HepG2 (cell line): ENCODE results near the gene GADD45B. TPM values are rescaled to one million over a fixed set of nuclear protein-coding genes. Genes with fewer than 3 reads are reported as not detected.

Source experiments
- JDP2 ChIP-seq: sonication (generic); formaldehyde crosslinking; IDR thresholded peaks from 2 replicates; pipeline ENCODE4 v1.8.1; 2022; ENCODE audit warnings: missing genetic modification reagents, borderline replicate concordance
- KLF16 ChIP-seq, 2 experiments: sonication (generic) in 1 of 2; formaldehyde crosslinking in 1 of 2; IDR thresholded peaks; 2 replicates each; pipeline versions ENCODE4 v1.6.1 to v1.8.0; 2016 to 2023; ENCODE audit warnings: missing genetic modification reagents in 2 of 2, missing compliant biosample characterization in 1 of 2
- KMT2B ChIP-seq: IDR thresholded peaks from 2 replicates; pipeline ENCODE4 v1.6.1; 2016; ENCODE audit warnings: missing genetic modification reagents, missing compliant biosample characterization
- PCBP2 ChIP-seq: fragments of 200-400 bp; formaldehyde crosslinking; optimal IDR thresholded peaks from 2 replicates; pipeline ENCODE3; 2018; ENCODE audit warnings: low read length, low read depth; ENCODE audit not compliant: poor library complexity, severe bottlenecking
- RARG ChIP-seq: sonication (generic); formaldehyde crosslinking; IDR thresholded peaks from 2 replicates; pipeline ENCODE4 v1.4.0; 2020; ENCODE audit warnings: low read depth, mild to moderate bottlenecking, missing genetic modification reagents
- RORA ChIP-seq: sonication (generic); formaldehyde crosslinking; IDR thresholded peaks from 2 replicates; pipeline ENCODE4 v1.5.0; 2020; ENCODE audit warnings: mild to moderate bottlenecking, missing genetic modification reagents, moderate library complexity
- ZNF225 ChIP-seq: sonication (generic); formaldehyde crosslinking; IDR thresholded peaks from 2 replicates; pipeline ENCODE4 v1.4.0; 2020; ENCODE audit warnings: mild to moderate bottlenecking, missing genetic modification reagents
- ZNF282 ChIP-seq: fragments of 450-650 bp; IDR thresholded peaks from 2 replicates; pipeline ENCODE4 v1.6.1; 2018; ENCODE audit not compliant: partially characterized antibody
- ZNF329 ChIP-seq: sonication (generic); formaldehyde crosslinking; IDR thresholded peaks from 2 replicates; pipeline ENCODE4 v1.9.0; 2021; ENCODE audit warnings: low read depth, mild to moderate bottlenecking, missing genetic modification reagents
- ZNF331 ChIP-seq: sonication (generic); formaldehyde crosslinking; IDR thresholded peaks from 2 replicates; pipeline ENCODE4 v1.4.0; 2020; ENCODE audit warnings: missing genetic modification reagents
- ZNF383 ChIP-seq: sonication (generic); formaldehyde crosslinking; IDR thresholded peaks from 2 replicates; pipeline ENCODE4 v1.4.0; 2020; ENCODE audit warnings: missing genetic modification reagents, mild to moderate bottlenecking, borderline replicate concordance
- ZNF615 ChIP-seq: sonication (generic); formaldehyde crosslinking; IDR thresholded peaks from 2 replicates; pipeline ENCODE4 v1.5.0; 2020; ENCODE audit warnings: mild to moderate bottlenecking, missing genetic modification reagents, borderline replicate concordance
- ZNF773 ChIP-seq: sonication (generic); formaldehyde crosslinking; IDR thresholded peaks from 2 replicates; pipeline ENCODE4 v1.4.0; 2020; ENCODE audit warnings: missing genetic modification reagents, borderline replicate concordance
- polyA plus RNA-seq, 8 experiments: library from polyadenylated mRNA; depleted of rRNA in 3 of 8; stranded (reverse) in 7 of 8; unstranded in 1 of 8; fragments of >200 nt; fragmentation: Illumina TruSeq in 4 of 8; extraction: Trizol in 4 of 8; gene quantifications; 2 replicates each; pipeline versions ENCODE4 v1.2.1 to v1.2.3, GENCODE V29; 2011 to 2016; ENCODE audit warnings: low read depth in 4 of 8, missing spikeins in 1 of 8, mixed read lengths in 1 of 8; ENCODE audit not compliant: insufficient read depth in 1 of 8
- total RNA-seq, 5 experiments: library from RNA; depleted of rRNA; stranded (reverse); fragments of >200 nt; fragmentation: Illumina TruSeq; extraction: Trizol; gene quantifications; 2 replicates each; pipeline ENCODE4 v1.2.3, GENCODE V29; 2016; ENCODE audit warnings: low read depth in 1 of 5
- TF ChIP-seq, protein P1 (sequence below): fragments of 450-650 bp; IDR thresholded peaks from 2 replicates; pipeline ENCODE4 v1.6.1; 2017
- TF ChIP-seq, protein P2 (sequence below): sonication (generic); formaldehyde crosslinking; IDR thresholded peaks from 2 replicates; pipeline ENCODE4 v1.4.0; 2020; ENCODE audit warnings: mild to moderate bottlenecking, missing genetic modification reagents
- TF ChIP-seq, protein P3 (sequence below): sonication (generic); formaldehyde crosslinking; IDR thresholded peaks from 2 replicates; pipeline ENCODE4 v1.8.0; 2022; ENCODE audit warnings: low read depth, missing genetic modification reagents
- TF ChIP-seq, protein P4 (sequence below): sonication (generic); formaldehyde crosslinking; IDR thresholded peaks from 2 replicates; pipeline ENCODE4 v1.4.0; 2020; ENCODE audit warnings: missing genetic modification reagents, mild to moderate bottlenecking, borderline replicate concordance

Gene GADD45B
- total and polyA plus RNA-seq, 2 of the 13 experiments (the other 11 are each of a cell fraction or from before 2014, with no cell fraction given), result 4.6 to 34.1 TPM

DNA sequence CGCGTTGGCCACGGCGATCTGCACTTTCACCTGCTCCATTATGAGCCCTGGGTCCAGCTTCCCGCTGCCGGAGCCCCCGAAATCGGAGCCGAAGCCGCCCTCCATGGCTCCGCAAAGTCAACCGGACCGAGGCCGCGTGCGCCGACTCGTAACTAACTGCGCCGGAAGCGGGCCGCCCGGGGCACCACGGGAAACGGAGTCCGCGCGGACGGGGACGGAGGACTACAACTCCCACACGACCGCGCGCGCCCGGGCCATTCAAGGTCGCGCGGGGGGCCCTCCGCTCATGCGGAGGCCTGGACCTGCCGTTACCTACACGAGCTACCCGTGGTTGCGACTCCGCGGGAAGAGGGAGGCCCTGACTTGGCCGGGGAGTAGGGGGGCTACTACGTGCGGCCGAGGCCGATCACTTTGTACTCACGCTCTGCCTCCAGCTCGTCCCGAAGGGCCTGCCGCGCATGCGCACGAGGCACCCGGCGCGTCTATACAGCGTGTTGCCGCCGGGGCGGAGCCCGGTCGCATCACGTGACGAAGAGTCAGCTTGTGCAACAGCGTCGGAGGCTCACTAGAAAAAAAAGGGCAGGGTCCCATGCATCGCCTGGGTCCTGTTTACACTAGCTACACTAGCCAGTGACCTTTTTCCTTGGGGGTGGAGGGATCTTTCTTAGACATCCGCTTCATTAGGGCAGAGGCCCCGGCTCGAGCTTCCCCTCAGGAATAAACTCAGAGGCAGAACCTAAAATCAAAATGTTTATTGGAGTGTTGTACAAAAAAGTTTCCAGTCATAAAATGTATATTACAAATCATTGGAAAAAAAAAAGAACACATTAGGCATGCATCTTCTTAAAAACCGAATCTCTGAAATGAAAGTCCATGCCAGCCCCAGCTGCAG is 48.3 kb upstream of the GADD45B start, which contains the start of gene TIMM13 (continued):
- TF ChIP-seq KLF16 (CRISPR knock-in tag; IDR thresholded peaks at IDR 0.05) (peak in 1 of 2 experiments; percentile 83; a peak in 1 of 4 replicates), KMT2B (CRISPR knock-in tag) (peak; percentile 71), ZNF225 (CRISPR knock-in tag) (peak; percentile 78; the same call in 1 of the 2 replicates), RORA (CRISPR knock-in tag) (no peak), ZNF615 (no peak), RARG (CRISPR knock-in tag) (no peak), ZNF282 (no peak), PCBP2 (no peak), ZNF773 (peak; percentile 32; the same call in 1 of the 2 replicates), JDP2 (CRISPR knock-in tag) (no peak), ZNF329 (CRISPR knock-in tag) (0 out of 2 replicates have a peak, but pooled peaks have one; percentile 54), ZNF331 (CRISPR knock-in tag) (peak; percentile 43; the same call in 1 of the 2 replicates), ZNF383 (CRISPR knock-in tag) (no peak)
- TF ChIP-seq, protein P1, sequence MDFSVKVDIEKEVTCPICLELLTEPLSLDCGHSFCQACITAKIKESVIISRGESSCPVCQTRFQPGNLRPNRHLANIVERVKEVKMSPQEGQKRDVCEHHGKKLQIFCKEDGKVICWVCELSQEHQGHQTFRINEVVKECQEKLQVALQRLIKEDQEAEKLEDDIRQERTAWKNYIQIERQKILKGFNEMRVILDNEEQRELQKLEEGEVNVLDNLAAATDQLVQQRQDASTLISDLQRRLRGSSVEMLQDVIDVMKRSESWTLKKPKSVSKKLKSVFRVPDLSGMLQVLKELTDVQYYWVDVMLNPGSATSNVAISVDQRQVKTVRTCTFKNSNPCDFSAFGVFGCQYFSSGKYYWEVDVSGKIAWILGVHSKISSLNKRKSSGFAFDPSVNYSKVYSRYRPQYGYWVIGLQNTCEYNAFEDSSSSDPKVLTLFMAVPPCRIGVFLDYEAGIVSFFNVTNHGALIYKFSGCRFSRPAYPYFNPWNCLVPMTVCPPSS, result no peak
- TF ChIP-seq, protein P2, sequence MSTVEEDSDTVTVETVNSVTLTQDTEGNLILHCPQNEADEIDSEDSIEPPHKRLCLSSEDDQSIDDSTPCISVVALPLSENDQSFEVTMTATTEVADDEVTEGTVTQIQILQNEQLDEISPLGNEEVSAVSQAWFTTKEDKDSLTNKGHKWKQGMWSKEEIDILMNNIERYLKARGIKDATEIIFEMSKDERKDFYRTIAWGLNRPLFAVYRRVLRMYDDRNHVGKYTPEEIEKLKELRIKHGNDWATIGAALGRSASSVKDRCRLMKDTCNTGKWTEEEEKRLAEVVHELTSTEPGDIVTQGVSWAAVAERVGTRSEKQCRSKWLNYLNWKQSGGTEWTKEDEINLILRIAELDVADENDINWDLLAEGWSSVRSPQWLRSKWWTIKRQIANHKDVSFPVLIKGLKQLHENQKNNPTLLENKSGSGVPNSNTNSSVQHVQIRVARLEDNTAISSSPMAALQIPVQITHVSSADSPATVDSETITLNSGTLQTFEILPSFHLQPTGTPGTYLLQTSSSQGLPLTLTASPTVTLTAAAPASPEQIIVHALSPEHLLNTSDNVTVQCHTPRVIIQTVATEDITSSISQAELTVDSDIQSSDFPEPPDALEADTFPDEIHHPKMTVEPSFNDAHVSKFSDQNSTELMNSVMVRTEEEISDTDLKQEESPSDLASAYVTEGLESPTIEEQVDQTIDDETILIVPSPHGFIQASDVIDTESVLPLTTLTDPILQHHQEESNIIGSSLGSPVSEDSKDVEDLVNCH (CRISPR knock-in tag), result peak; percentile 26; the same call in 1 of the 2 replicates
- TF ChIP-seq, protein P3, sequence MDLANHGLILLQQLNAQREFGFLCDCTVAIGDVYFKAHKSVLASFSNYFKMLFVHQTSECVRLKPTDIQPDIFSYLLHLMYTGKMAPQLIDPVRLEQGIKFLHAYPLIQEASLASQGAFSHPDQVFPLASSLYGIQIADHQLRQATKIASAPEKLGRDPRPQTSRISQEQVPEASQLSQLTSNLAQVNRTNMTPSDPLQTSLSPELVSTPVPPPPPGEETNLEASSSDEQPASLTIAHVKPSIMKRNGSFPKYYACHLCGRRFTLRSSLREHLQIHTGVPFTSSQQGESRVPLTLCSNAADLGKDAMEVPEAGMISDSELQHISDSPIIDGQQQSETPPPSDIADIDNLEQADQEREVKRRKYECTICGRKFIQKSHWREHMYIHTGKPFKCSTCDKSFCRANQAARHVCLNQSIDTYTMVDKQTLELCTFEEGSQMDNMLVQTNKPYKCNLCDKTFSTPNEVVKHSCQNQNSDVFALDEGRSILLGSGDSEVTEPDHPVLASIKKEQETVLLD, result no peak; the same call in 1 of the 2 replicates
- TF ChIP-seq, protein P4, sequence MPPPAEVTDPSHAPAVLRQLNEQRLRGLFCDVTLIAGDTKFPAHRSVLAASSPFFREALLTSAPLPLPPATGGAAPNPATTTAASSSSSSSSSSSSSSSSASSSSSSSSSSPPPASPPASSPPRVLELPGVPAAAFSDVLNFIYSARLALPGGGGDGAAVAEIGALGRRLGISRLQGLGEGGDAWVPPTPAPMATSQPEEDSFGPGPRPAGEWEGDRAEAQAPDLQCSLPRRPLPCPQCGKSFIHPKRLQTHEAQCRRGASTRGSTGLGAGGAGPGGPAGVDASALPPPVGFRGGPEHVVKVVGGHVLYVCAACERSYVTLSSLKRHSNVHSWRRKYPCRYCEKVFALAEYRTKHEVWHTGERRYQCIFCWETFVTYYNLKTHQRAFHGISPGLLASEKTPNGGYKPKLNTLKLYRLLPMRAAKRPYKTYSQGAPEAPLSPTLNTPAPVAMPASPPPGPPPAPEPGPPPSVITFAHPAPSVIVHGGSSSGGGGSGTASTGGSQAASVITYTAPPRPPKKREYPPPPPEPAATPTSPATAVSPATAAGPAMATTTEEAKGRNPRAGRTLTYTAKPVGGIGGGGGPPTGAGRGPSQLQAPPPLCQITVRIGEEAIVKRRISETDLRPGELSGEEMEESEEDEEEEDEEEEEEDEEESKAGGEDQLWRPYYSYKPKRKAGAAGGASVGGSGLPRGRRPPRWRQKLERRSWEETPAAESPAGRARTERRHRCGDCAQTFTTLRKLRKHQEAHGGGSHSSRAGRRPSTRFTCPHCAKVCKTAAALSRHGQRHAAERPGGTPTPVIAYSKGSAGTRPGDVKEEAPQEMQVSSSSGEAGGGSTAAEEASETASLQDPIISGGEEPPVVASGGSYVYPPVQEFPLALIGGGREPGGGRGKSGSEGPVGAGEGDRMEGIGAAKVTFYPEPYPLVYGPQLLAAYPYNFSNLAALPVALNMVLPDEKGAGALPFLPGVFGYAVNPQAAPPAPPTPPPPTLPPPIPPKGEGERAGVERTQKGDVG, result peak; percentile 30; the same call in 1 of the 2 replicates
